ENCODE data around the gene SLC22A2.

GRCh38 chr6:160202411-160202810 lies 56.2 kb downstream of the SLC22A2 start:
- TF ChIP-seq, protein P1, sequence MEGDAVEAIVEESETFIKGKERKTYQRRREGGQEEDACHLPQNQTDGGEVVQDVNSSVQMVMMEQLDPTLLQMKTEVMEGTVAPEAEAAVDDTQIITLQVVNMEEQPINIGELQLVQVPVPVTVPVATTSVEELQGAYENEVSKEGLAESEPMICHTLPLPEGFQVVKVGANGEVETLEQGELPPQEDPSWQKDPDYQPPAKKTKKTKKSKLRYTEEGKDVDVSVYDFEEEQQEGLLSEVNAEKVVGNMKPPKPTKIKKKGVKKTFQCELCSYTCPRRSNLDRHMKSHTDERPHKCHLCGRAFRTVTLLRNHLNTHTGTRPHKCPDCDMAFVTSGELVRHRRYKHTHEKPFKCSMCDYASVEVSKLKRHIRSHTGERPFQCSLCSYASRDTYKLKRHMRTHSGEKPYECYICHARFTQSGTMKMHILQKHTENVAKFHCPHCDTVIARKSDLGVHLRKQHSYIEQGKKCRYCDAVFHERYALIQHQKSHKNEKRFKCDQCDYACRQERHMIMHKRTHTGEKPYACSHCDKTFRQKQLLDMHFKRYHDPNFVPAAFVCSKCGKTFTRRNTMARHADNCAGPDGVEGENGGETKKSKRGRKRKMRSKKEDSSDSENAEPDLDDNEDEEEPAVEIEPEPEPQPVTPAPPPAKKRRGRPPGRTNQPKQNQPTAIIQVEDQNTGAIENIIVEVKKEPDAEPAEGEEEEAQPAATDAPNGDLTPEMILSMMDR (IDR thresholded peaks at IDR 0.05), result no peak
- TF ChIP-seq POLR2AphosphoS5 (IDR thresholded peaks at IDR 0.05), result no peak
